Fibroblast of lung (primary cell): ENCODE measurements around the gene DBH.

Experiments
- CTCF ChIP-seq, 2 donors: IDR thresholded peaks in 1 of 2; conservative IDR thresholded peaks in 1 of 2; 1 replicate in 1 of 2; 2 replicates in 1 of 2; pipeline ENCODE4 v1.5.1; 2011 to 2012; ENCODE audit warnings: low read length in 2 of 2, control low read depth in 1 of 2, inconsistent platforms in 1 of 2, low read depth in 1 of 2, mild to moderate bottlenecking in 1 of 2
- EZH2 ChIP-seq: IDR thresholded peaks from 2 replicates; pipeline ENCODE4 v1.5.1; 2012; ENCODE audit warnings: low read length, control low read depth, mild to moderate bottlenecking; ENCODE audit errors: missing control alignments

GRCh38 chr9:133603135-133603927 is 32.8 kb upstream of the DBH start:
- TF ChIP-seq CTCF (conservative IDR thresholded peaks at IDR 0.05 in 1 of 2, IDR thresholded peaks at IDR 0.05 in 1 of 2; ENCODE audit: low read depth in 1 of 2, low read length in 2 of 2) (no peak), EZH2 (no peak)
